ENCODE results near the gene ZNF491. TPM values are rescaled to one million over a fixed set of nuclear protein-coding genes. Genes with fewer than 3 reads are reported as not detected.
"Not testable (repeated sequence)": the region's sequence is repeated elsewhere in the genome, so short reads cannot be mapped to it uniquely, and the experiment has no call there.

ZNF491 gene
- total and polyA plus RNA-seq, 12 donors = 0.67 to 5.1 (median 2.6) TPM

DNA sequence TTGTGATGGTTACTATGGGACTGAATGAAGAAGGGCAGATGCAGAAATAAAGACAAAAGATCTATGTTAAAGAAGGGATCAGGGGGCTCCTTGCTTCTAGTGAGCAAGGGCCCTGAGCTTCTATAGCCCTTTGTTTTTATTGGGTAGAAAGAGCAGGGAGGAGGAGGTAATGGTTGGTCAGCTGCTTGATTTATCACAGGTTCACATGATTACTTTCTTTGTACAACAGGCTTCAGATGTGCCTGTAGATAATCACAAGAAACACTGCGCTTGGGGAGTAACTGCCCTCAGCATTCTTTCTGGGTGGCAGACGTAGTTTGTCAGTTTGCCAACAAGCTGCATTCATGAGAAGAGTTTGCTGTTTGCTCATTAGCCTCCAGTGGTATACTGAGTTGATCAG, 45.4 kb downstream of the ZNF491 start:
- Histone ChIP-seq H3K27ac (no peak overlapping the region), H3K4me1 (peaks cover 0 to 8% (median 6%) of the 10 kb centered on the region in 9 donors), H3K36me3 (no peaks in the 10 kb centered on the region), H3K9me3 (peaks cover 0 to 8% (median 0%) of the 10 kb centered on the region in 11 donors), H3K4me3 (no peak overlapping the region), H3K27me3 (no peaks in the 10 kb centered on the region)
- intact Hi-C loops (cut with DNase I) = no loop called here
- WGBS, 2 donors = 58 to 65% methylated on average over 2 of the region's 2 CpGs
- ATAC-seq (no peak), DNase-seq (no peak)
- TF ChIP-seq, protein P1, sequence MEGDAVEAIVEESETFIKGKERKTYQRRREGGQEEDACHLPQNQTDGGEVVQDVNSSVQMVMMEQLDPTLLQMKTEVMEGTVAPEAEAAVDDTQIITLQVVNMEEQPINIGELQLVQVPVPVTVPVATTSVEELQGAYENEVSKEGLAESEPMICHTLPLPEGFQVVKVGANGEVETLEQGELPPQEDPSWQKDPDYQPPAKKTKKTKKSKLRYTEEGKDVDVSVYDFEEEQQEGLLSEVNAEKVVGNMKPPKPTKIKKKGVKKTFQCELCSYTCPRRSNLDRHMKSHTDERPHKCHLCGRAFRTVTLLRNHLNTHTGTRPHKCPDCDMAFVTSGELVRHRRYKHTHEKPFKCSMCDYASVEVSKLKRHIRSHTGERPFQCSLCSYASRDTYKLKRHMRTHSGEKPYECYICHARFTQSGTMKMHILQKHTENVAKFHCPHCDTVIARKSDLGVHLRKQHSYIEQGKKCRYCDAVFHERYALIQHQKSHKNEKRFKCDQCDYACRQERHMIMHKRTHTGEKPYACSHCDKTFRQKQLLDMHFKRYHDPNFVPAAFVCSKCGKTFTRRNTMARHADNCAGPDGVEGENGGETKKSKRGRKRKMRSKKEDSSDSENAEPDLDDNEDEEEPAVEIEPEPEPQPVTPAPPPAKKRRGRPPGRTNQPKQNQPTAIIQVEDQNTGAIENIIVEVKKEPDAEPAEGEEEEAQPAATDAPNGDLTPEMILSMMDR (IDR thresholded peaks at IDR 0.05) = no peak

DNA sequence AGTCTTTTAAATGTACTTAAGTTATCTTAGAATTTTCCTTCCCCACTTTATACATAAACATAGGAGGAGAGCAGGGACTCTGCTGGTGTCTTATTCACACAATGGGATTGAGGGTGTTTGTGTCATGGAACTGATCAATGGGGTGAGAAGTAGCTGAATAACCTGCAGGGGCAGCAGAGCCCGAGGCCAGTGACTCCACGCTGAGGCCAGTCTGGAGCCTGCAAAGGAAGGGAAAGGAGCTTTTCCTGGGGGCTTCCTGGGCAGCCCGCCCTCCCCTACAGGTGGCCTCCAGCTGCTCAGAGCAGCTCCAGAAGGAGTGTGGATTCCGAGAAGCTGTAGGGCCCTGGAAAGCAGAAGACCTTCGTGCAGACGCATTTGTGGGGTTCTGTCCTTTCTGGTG, 49.3 kb downstream of the ZNF491 start:
- H3K36me3 ChIP-seq; intact Hi-C loops (cut with DNase I); H3K9me3 ChIP-seq; DNase-seq; ATAC-seq; H3K27ac ChIP-seq; H3K27me3 ChIP-seq; H3K4me3 ChIP-seq: not testable (repeated sequence)
- WGBS, 2 donors = 40 to 52% methylated on average over 6 of the region's 6 CpGs
- peaks cover 0 to 22% (median 15%) of the 10 kb centered on the region in 9 donors for H3K4me1 ChIP-seq

DNA sequence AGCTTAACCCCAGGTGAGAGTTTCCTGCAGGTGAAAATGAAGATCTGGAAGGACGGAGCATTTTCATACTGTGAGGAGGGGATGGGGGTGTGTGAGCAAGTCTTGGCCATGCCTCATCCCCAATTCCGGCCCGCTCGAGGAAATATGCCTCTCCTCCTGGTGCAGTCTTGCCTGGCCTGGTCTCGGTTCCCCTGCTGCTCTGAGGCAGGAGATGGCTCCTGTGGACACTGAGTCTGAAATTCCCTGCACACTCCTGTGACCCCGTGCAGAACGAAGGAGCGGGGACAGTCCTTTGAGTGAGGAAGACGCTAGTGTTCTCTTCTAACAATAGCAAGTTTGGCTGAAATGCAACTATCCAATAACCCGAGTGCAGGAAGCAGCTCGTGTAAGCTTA, 49.9 kb downstream of the ZNF491 start:
- Histone ChIP-seq H3K4me1 (peaks cover 0 to 22% (median 15%) of the 10 kb centered on the region in 9 donors), H3K27me3 (no peaks in the 10 kb centered on the region), H3K36me3 (peaks cover 0 to 6% (median 0%) of the 10 kb centered on the region in 9 donors), H3K27ac (peak overlapping the region in 8 of 10 donors; percentile 32 to 74 (median 60)), H3K4me3 (peak overlapping the region; percentile 47 to 94 (median 71)), H3K9me3 (peaks cover 0 to 7% (median 0%) of the 10 kb centered on the region in 11 donors)
- DNase-seq (peak in 1 of 2 donors; percentile 10), ATAC-seq (peak in 1 of 8 donors; percentile 42)
- intact Hi-C loops (cut with DNase I) = no loop called here
- WGBS, 2 donors = 20 to 21% methylated on average over 11 of the region's 11 CpGs
- TF ChIP-seq, protein P1 (IDR thresholded peaks at IDR 0.05) = no peak

DNA sequence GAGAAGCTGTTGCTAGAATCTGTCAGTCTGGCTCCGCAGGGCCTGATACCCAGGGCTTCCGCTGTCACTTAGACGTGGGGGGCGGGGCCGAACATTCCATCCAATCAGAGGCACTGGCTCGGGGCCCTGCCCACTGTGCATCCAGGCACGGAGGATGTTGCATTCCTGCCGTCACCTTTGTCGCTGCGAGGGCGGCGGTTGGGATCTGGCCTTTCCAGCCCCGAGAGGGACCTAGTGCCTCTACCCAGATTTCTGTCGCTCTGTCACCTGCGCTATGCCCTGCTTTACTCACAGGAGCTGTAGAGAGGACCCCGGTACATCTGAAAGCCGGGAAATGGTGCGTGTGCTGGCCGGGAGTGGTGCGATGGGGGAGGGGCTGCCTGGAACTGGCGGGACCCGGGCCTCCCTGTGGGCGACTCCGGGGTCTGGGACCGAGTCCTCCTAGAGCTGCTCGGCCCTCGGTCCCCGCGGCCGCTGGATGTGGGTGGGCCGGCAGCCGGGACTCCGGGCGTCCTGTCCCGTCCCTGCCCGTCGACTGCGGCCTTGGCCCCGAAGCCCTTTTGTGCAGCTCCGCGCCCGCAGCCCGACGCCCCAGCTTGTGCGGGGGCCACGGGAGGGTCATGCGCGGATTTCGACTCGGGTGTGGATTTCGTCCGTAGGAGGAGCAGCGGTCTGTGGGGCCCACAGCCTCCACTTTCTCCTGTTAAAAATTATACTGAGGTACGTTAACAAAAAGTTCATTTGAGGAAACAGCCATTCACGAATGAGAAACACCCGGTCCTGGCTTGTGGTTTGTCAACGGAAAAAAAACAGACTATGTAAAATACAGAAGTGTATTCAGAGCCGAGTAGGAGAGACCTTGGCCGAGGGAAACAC, 50.5 kb downstream of the ZNF491 start, which contains the start of gene ZNF439:
Gene ZNF439, plus strand, starts transcription at position 133 of the 876 bp plus-strand sequence. Its CDS starts 142 bp downstream, at position 275.
- peak within 1 kb of the TSS; percentile 47 to 94 (median 71) for H3K4me3 ChIP-seq
- intact Hi-C loops (cut with DNase I) = no loop called here
- H3K27me3 ChIP-seq = no peaks in the 10 kb centered on the region
- H3K27ac ChIP-seq = peak within 1 kb of the TSS in 9 of 10 donors; percentile 32 to 74 (median 54)
- peaks cover 0 to 11% (median 0%) of the 10 kb centered on the region in 9 donors for H3K36me3 ChIP-seq
- WGBS, 2 donors = 1% methylated on average over 59 of the region's 59 CpGs
- H3K9me3 ChIP-seq = peaks cover 0 to 14% (median 0%) of the 10 kb centered on the region in 11 donors
- TF ChIP-seq, protein P1 (IDR thresholded peaks at IDR 0.05) = no peak
- peak; percentile 98 to 100 (median 100) for ATAC-seq
- peaks cover 0 to 22% (median 15%) of the 10 kb centered on the region in 9 donors for H3K4me1 ChIP-seq
- peak; percentile 91 for DNase-seq

DNA sequence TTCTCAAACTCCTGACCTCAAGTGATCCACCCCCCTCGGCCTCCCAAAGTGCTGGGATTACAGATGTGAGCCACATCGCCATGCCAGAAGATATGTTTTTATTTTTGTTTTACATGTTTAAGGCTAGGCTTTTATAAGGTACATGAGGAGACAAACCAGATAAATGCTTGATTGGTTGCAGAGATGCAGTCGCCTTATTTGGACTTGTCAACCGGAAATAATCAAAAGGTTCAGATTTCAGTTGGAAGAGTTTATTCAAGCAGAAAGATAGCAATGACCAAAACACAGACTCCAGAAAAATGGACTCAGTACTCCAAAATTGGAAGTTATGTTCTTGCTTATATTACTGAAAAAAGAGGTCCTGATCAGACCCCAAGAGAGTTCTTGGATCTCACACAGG, 52.0 kb downstream of the ZNF491 start:
- ATAC-seq; H3K4me3 ChIP-seq; H3K27me3 ChIP-seq; H3K27ac ChIP-seq; DNase-seq; intact Hi-C loops (cut with DNase I): not testable (repeated sequence)
- peaks cover 0 to 22% (median 15%) of the 10 kb centered on the region in 9 donors for H3K4me1 ChIP-seq
- peaks cover 0 to 16% (median 0%) of the 10 kb centered on the region in 11 donors for H3K9me3 ChIP-seq
- peaks cover 0 to 12% (median 0%) of the 10 kb centered on the region in 9 donors for H3K36me3 ChIP-seq
- 87 to 95% methylated on average over 4 of the region's 4 CpGs for WGBS, 2 donors

Data from heart right ventricle (tissue), 16 donors.